ENCODE data around the gene NRDE2. TPM values are rescaled to one million over a fixed set of nuclear protein-coding genes. Genes with fewer than 3 reads are reported as not detected.

The NRDE2 gene
- total and polyA plus RNA-seq, 2 of the 4 experiments (the other 2 are of a cell fraction) = 4.5 to 9.3 TPM

- H3K4ac ChIP-seq (ENCODE audit: low read depth, low read length) = no peak overlapping the region
- no peak overlapping the region for H3K18ac ChIP-seq (ENCODE audit: low read depth, low read length)
- no peak for DNase-seq
- peaks cover 3% of the 10 kb centered on the region; the same call in 1 of the 2 replicates for H3K9me1 ChIP-seq (ENCODE audit: insufficient read depth, low read length)
- H3K36me3 ChIP-seq (ENCODE audit: control insufficient read depth, insufficient read depth, low read length) = peaks cover 12% of the 10 kb centered on the region
- H3K56ac ChIP-seq (ENCODE audit: extremely low read depth, insufficient read depth, low read length) = no peak overlapping the region
- no peak overlapping the region for H2BK20ac ChIP-seq (ENCODE audit: low read depth, low read length)
- no peak overlapping the region for H2BK120ac ChIP-seq (ENCODE audit: low read depth, low read length)
- no peak overlapping the region for H3K27ac ChIP-seq (ENCODE audit: insufficient read depth, low read length)
- ATAC-seq (ENCODE audit: low read depth) = no peak
- no peak overlapping the region for H3K4me3 ChIP-seq (ENCODE audit: insufficient read depth, low read depth, low read length)
- H3K27me3 ChIP-seq (ENCODE audit: control insufficient read depth, insufficient read depth, low read length) = no peaks in the 10 kb centered on the region
- in situ Hi-C loops (cut with MboI; ENCODE audit: low sequenced_read_pairs) = no loop called here
- H2AK9ac ChIP-seq (replicated peaks; ENCODE audit: low read depth, low read length, poor library complexity) = no peak overlapping the region
- H3K79me1 ChIP-seq (ENCODE audit: low read depth in 1 of 2, low read length in 2 of 2) = no peaks in the 10 kb centered on the region; a peak in 2 of 4 replicates
- WGBS, 2 experiments (ENCODE audit: extremely low coverage in 2 of 2, insufficient read length in 1 of 2) = no CpG with 5 or more reads among the region's 4 CpGs
- H3K4me1 ChIP-seq (ENCODE audit: control insufficient read depth, insufficient read depth, low read length) = no peaks in the 10 kb centered on the region
- ChIA-PET CTCF (interaction anchor here (1.0 kb wide), 1 partner anchor 13 kb away, joined by 3 read pairs; no protein-coding TSS in a partner anchor), POLR2A (ENCODE audit: unreplicated experiment) (no interaction called here)
- H4K20me1 ChIP-seq (ENCODE audit: insufficient read depth, low read length) = no peaks in the 10 kb centered on the region
- no peak overlapping the region for H3K14ac ChIP-seq (replicated peaks; ENCODE audit: low read depth, low read length)
- H4K91ac ChIP-seq (ENCODE audit: insufficient read depth, low read depth, low read length) = no peak overlapping the region
- no peak overlapping the region for H2BK15ac ChIP-seq (ENCODE audit: low read depth, low read length)
- no peak overlapping the region for H2AFZ ChIP-seq (replicated peaks; ENCODE audit: low read length, poor library complexity)
- no peak overlapping the region for H3K9ac ChIP-seq (ENCODE audit: low read depth, low read length)
- H4K8ac ChIP-seq (ENCODE audit: low read depth in 2 of 2, low read length in 2 of 2) = no peak overlapping the region
- TF ChIP-seq NFE2L2 (IDR thresholded peaks at IDR 0.05; ENCODE audit: low read depth, low read length) = no peak
- no peak for TF ChIP-seq RCOR1 (IDR thresholded peaks at IDR 0.05; ENCODE audit: insufficient replicate concordance, low read length)
- no peak for TF ChIP-seq MAZ (IDR thresholded peaks at IDR 0.05; ENCODE audit: borderline replicate concordance, low read depth, low read length)
- no peak for TF ChIP-seq CTCF (conservative IDR thresholded peaks at IDR 0.05; ENCODE audit: low read depth, low read length)
- no peak for TF ChIP-seq USF2 (IDR thresholded peaks at IDR 0.05; ENCODE audit: low read depth, low read length)
- TF ChIP-seq CEBPB (IDR thresholded peaks at IDR 0.05; ENCODE audit: low read depth, low read length) = no peak
- no TSS peak for BruUV-seq (replicated peaks)
- no peak overlapping the region for H4K5ac ChIP-seq (ENCODE audit: low read depth, low read length)
- H3K9me3 ChIP-seq (ENCODE audit: control insufficient read depth, insufficient read depth, low read length) = no peaks in the 10 kb centered on the region
- H3K23ac ChIP-seq (ENCODE audit: low read depth, low read length) = no peak overlapping the region
- dilution Hi-C loops (cut with HindIII; ENCODE audit: low sequenced_read_pairs, unreplicated experiment) = no loop called here
- no peak overlapping the region for H2BK5ac ChIP-seq (ENCODE audit: low read depth, low read length, poor library complexity, severe bottlenecking)
- no peak overlapping the region for H2AK5ac ChIP-seq (ENCODE audit: low read depth, low read length)
- H3K4me2 ChIP-seq (ENCODE audit: low read depth, low read length) = no peak overlapping the region
- intact Hi-C loops (cut with micrococcal nuclease) = loop anchor here (10.0 kb wide), 1 partner anchor 870 kb away; no protein-coding TSS in a partner anchor
These were observed 26.6 kb downstream of the NRDE2 start for GRCh38 chr14:90305176-90305601.

Data from IMR-90 (cell line).